Measurements from ENCODE around the gene OR52E8. TPM values are rescaled to one million over a fixed set of nuclear protein-coding genes. Genes with fewer than 3 reads are reported as not detected.

Gene OR52E8
- total and polyA plus RNA-seq, 8 donors, result not detected

GRCh38 chr11:5831196-5831829 lies 26.2 kb downstream of the OR52E8 start:
- H3K4me1 ChIP-seq, result no peaks in the 10 kb centered on the region
- H3K36me3 ChIP-seq, result no peaks in the 10 kb centered on the region
- TF ChIP-seq EP300 (IDR thresholded peaks at IDR 0.05), result no peak
- TF ChIP-seq POLR2A (IDR thresholded peaks at IDR 0.05), result no peak
- TF ChIP-seq POLR2AphosphoS5 (IDR thresholded peaks at IDR 0.05), result no peak
- H3K27ac ChIP-seq, result no peak overlapping the region
- H3K9me3 ChIP-seq, result no peaks in the 10 kb centered on the region
- 73 to 85% (median 82%) methylated on average over 6 of the region's 6 CpGs for WGBS, 5 donors
- H3K4me3 ChIP-seq, result no peak overlapping the region
- no peak for DNase-seq
- H3K27me3 ChIP-seq, result no peaks in the 10 kb centered on the region
- intact Hi-C loops (cut with DNase I; ENCODE audit: low total_unique reads), result no loop called here

- DNase-seq, result no peak
- H3K4me3 ChIP-seq, result no peak overlapping the region
- intact Hi-C loops (cut with DNase I; ENCODE audit: low total_unique reads), result no loop called here
- no peaks in the 10 kb centered on the region for H3K4me1 ChIP-seq
- no peaks in the 10 kb centered on the region for H3K27me3 ChIP-seq
- H3K27ac ChIP-seq, result no peak overlapping the region
- H3K9me3 ChIP-seq, result no peaks in the 10 kb centered on the region
- WGBS, 5 donors, result 26 to 49% (median 42%) methylated on average over 1 of the region's 1 CpG
- TF ChIP-seq POLR2A (IDR thresholded peaks at IDR 0.05) (no peak), EP300 (IDR thresholded peaks at IDR 0.05) (no peak), POLR2AphosphoS5 (IDR thresholded peaks at IDR 0.05) (no peak), CTCF (IDR thresholded peaks at IDR 0.05) (no peak)
- H3K36me3 ChIP-seq, result no peaks in the 10 kb centered on the region
Observed at GRCh38 chr11:5818245-5818886, 39.1 kb downstream of the OR52E8 start.

- DNase-seq, result no peak
- Histone ChIP-seq H3K36me3 (no peaks in the 10 kb centered on the region), H3K4me1 (no peaks in the 10 kb centered on the region), H3K27ac (no peak overlapping the region), H3K4me3 (no peak overlapping the region), H3K27me3 (no peaks in the 10 kb centered on the region), H3K9me3 (no peaks in the 10 kb centered on the region)
- no peak for TF ChIP-seq POLR2AphosphoS5 (IDR thresholded peaks at IDR 0.05)
- TF ChIP-seq POLR2A (IDR thresholded peaks at IDR 0.05), result no peak
- no peak for TF ChIP-seq EP300 (IDR thresholded peaks at IDR 0.05)
- no peak for TF ChIP-seq CTCF (IDR thresholded peaks at IDR 0.05)
- 53 to 62% (median 59%) methylated on average over 4 of the region's 4 CpGs for WGBS, 5 donors
- intact Hi-C loops (cut with DNase I; ENCODE audit: low total_unique reads), result no loop called here
Observed at GRCh38 chr11:5815534-5815933, 42.0 kb downstream of the OR52E8 start.

- TF ChIP-seq CTCF (IDR thresholded peaks at IDR 0.05), result no peak
- TF ChIP-seq EP300 (IDR thresholded peaks at IDR 0.05), result no peak
- no peak for TF ChIP-seq POLR2AphosphoS5 (IDR thresholded peaks at IDR 0.05)
- no peak for TF ChIP-seq POLR2A (IDR thresholded peaks at IDR 0.05)
- Histone ChIP-seq H3K4me1 (peaks cover 0 to 14% (median 10%) of the 10 kb centered on the region in 4 donors), H3K27ac (no peak overlapping the region), H3K36me3 (no peaks in the 10 kb centered on the region), H3K4me3 (no peak overlapping the region), H3K9me3 (no peaks in the 10 kb centered on the region), H3K27me3 (peaks cover 0 to 9% (median 0%) of the 10 kb centered on the region in 3 donors)
- intact Hi-C loops (cut with DNase I; ENCODE audit: low total_unique reads), result loop anchor here (5.0 kb wide), 2 partner anchors 323 to 338 kb away; partner anchors contain the start of gene OR52D1
- no peak for DNase-seq
- WGBS, 5 donors, result 58 to 80% (median 73%) methylated on average over 6 of the region's 6 CpGs
Observed at GRCh38 chr11:5809905-5810795, 47.3 kb downstream of the OR52E8 start.
